Measurements from ENCODE around the gene SCYL1. TPM values are rescaled to one million over a fixed set of nuclear protein-coding genes. Genes with fewer than 3 reads are reported as not detected.
A peak's percentile ranks its signal among the peaks of the same experiment; 100 is the strongest.

The SCYL1 gene
- total and polyA plus RNA-seq, 2 donors (not counting 1 experiment from before 2014, with no cell fraction given), result 76.5 to 85.5 TPM

GRCh38 chr11:65525546-65526480 lies 930 bp downstream of the SCYL1 start:
- ChIA-PET CTCF (interaction anchor here (0.5 to 2.1 kb wide), 8 partner anchors 10 to 251 kb away, joined by 3 to 14 read pairs (median 4); partner anchors contain the start of gene FAM89B), POLR2A (interaction anchor here (0.5 to 2.2 kb wide), 17 partner anchors 13 to 138 kb away, joined by 3 to 16 read pairs (median 4); partner anchors contain the start of genes NEAT1 and ZNRD2)
- Histone ChIP-seq H3K36me3 (replicated peaks in 1 of 2; ENCODE audit: control extremely low read depth in 1 of 2, control insufficient read depth in 1 of 2, extremely low read depth in 1 of 2, insufficient read depth in 2 of 2, low read length in 1 of 2) (peaks cover 0 to 27% of the 10 kb centered on the region in 2 experiments), H3K4me2 (replicated peaks; ENCODE audit: low read depth, low read length, poor library complexity, severe bottlenecking) (peak overlapping the region; percentile 94), H3K27me3 (replicated peaks in 1 of 4; ENCODE audit: control extremely low read depth in 1 of 4, control insufficient read depth in 3 of 4, insufficient read depth in 4 of 4, low read length in 3 of 4) (no peaks in the 10 kb centered on the region), H2AFZ (ENCODE audit: insufficient read depth, low read depth, low read length, poor library complexity, severe bottlenecking) (peak overlapping the region; percentile 76), H4K20me1 (ENCODE audit: control insufficient read depth, insufficient read depth, low read length, poor library complexity, severe bottlenecking) (peaks cover 25% of the 10 kb centered on the region), H3K9ac (ENCODE audit: low read length) (peak overlapping the region; percentile 77), H3K27ac (ENCODE audit: low read length in 2 of 2) (peak overlapping the region; percentile 34 to 84), H3K9me3 (ENCODE audit: control extremely low read depth in 1 of 3, control insufficient read depth in 2 of 3, insufficient read depth in 1 of 3, low read length in 2 of 3) (no peaks in the 10 kb centered on the region), H3K4me3 (ENCODE audit: control extremely low read depth in 1 of 5, extremely low read depth in 1 of 5, insufficient read depth in 1 of 5, low read depth in 2 of 5, low read length in 4 of 5) (peak overlapping the region; percentile 4 to 94 (median 77)), H3K4me1 (ENCODE audit: control insufficient read depth in 2 of 2, insufficient read depth in 2 of 2, low read length in 2 of 2) (peaks cover 39 to 41% of the 10 kb centered on the region in 2 donors), H3K79me2 (ENCODE audit: control insufficient read depth, insufficient read depth, low read length) (peaks cover 37% of the 10 kb centered on the region)
- H3K4me3 Mint-ChIP-seq, result peak overlapping the region; percentile 85
- no peak for ATAC-seq (ENCODE audit: low read depth)
- H3K27me3 Mint-ChIP-seq, result no peaks in the 10 kb centered on the region
- peak overlapping the region; percentile 74 for H3K27ac Mint-ChIP-seq
- H3K4me1 Mint-ChIP-seq, result peaks cover 39% of the 10 kb centered on the region
- DNase-seq, result no peak
- TF ChIP-seq EZH2 (IDR thresholded peaks at IDR 0.05; ENCODE audit: borderline replicate concordance, insufficient read depth, low read depth, low read length, poor library complexity, severe bottlenecking), result no peak
- TF ChIP-seq, protein P1, sequence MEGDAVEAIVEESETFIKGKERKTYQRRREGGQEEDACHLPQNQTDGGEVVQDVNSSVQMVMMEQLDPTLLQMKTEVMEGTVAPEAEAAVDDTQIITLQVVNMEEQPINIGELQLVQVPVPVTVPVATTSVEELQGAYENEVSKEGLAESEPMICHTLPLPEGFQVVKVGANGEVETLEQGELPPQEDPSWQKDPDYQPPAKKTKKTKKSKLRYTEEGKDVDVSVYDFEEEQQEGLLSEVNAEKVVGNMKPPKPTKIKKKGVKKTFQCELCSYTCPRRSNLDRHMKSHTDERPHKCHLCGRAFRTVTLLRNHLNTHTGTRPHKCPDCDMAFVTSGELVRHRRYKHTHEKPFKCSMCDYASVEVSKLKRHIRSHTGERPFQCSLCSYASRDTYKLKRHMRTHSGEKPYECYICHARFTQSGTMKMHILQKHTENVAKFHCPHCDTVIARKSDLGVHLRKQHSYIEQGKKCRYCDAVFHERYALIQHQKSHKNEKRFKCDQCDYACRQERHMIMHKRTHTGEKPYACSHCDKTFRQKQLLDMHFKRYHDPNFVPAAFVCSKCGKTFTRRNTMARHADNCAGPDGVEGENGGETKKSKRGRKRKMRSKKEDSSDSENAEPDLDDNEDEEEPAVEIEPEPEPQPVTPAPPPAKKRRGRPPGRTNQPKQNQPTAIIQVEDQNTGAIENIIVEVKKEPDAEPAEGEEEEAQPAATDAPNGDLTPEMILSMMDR (IDR thresholded peaks at IDR 0.05), result no peak
- intact Hi-C loops (cut with micrococcal nuclease), result loop anchor here (2.0 to 10.0 kb wide), 2 partner anchors 15 to 481 kb away; partner anchors contain the start of gene SAC3D1
- WGBS (ENCODE audit: insufficient coverage), result 29% methylated on average over 16 of the region's 31 CpGs
- H3K9me3 Mint-ChIP-seq (ENCODE audit: insufficient read depth), result no peaks in the 10 kb centered on the region

All from B cell (primary cell).